ENCODE measurements around the gene TOR1AIP1.
"Not testable (repeated sequence)": the region's sequence is repeated elsewhere in the genome, so short reads cannot be mapped to it uniquely, and the experiment has no call there.

Gene TOR1AIP1

GRCh38 chr1:179937668-179938254, 55.7 kb downstream of the TOR1AIP1 start:
- no peak for DNase-seq (ENCODE audit: low read depth)

GRCh38 chr1:179938752-179939151, 56.7 kb downstream of the TOR1AIP1 start:
- DNase-seq (ENCODE audit: low read depth), result no peak

- no peak for DNase-seq (ENCODE audit: low read depth)
These were observed 57.9 kb downstream of the TOR1AIP1 start for GRCh38 chr1:179939941-179940340.

GRCh38 chr1:179941454-179941853, 59.4 kb downstream of the TOR1AIP1 start:
- no peak for DNase-seq (ENCODE audit: low read depth)

- no peak for DNase-seq (ENCODE audit: low read depth)
These were observed 68.6 kb downstream of the TOR1AIP1 start for GRCh38 chr1:179950651-179951050.

- no peak for DNase-seq (ENCODE audit: low read depth)
These were observed 69.5 kb downstream of the TOR1AIP1 start for GRCh38 chr1:179951383-179952144.

GRCh38 chr1:179952186-179952585, 70.1 kb downstream of the TOR1AIP1 start:
- DNase-seq (ENCODE audit: low read depth), result no peak

GRCh38 chr1:179953974-179954492, 71.9 kb downstream of the TOR1AIP1 start:
- no peak for DNase-seq (ENCODE audit: low read depth)

- peak; percentile 100 for DNase-seq (ENCODE audit: low read depth)
These were observed 72.6 kb downstream of the TOR1AIP1 start, which contains the start of gene CEP350 for GRCh38 chr1:179954493-179955286. Gene CEP350, plus strand, starts transcription at chr1:179954810. Its CDS starts 31,372 bp downstream, at chr1:179986182.

- no peak for DNase-seq (ENCODE audit: low read depth)
These were observed 73.2 kb downstream of the TOR1AIP1 start for GRCh38 chr1:179955287-179955680.

- DNase-seq (ENCODE audit: low read depth), result no peak
These were observed 73.6 kb downstream of the TOR1AIP1 start for GRCh38 chr1:179955731-179956130.

- DNase-seq (ENCODE audit: low read depth), result no peak
These were observed 76.3 kb downstream of the TOR1AIP1 start for GRCh38 chr1:179958359-179958758.

- DNase-seq (ENCODE audit: low read depth), result not testable (repeated sequence)
These were observed 80.1 kb downstream of the TOR1AIP1 start for GRCh38 chr1:179962168-179962567.

GRCh38 chr1:179966551-179966950, 84.5 kb downstream of the TOR1AIP1 start:
- no peak for DNase-seq (ENCODE audit: low read depth)

GRCh38 chr1:179968284-179968993, 86.4 kb downstream of the TOR1AIP1 start:
- no peak for DNase-seq (ENCODE audit: low read depth)

- no peak for DNase-seq (ENCODE audit: low read depth)
These were observed 87.2 kb downstream of the TOR1AIP1 start for GRCh38 chr1:179968994-179969919.

All from CMK (cell line).